Body of pancreas (tissue), 4 donors: ENCODE data around the gene RFTN1. TPM values are rescaled to one million over a fixed set of nuclear protein-coding genes. Genes with fewer than 3 reads are reported as not detected.

Source experiments
- ATAC-seq: fragments of 150-250 bp; one replicate; pipeline ENCODE4 v1.9.1; 2016
- DNase-seq, 4 donors: peaks; one replicate each; pipeline ENCODE4 v3.0.0-alpha.2; 2019
- H3K27ac ChIP-seq, 4 donors: fragments of 200-600 bp; sonication (generic); 1 replicate in 3 of 4; 2 replicates in 1 of 4; pipeline versions ENCODE4 v1.5.1 to v1.6.1; 2016 to 2019; ENCODE audit warnings: mild to moderate bottlenecking in 1 of 4, mixed read lengths in 1 of 4, moderate library complexity in 1 of 4
- H3K27me3 ChIP-seq, 2 donors: fragments of 200-600 bp; sonication (generic); one replicate each; pipeline ENCODE4 v1.6.0; 2016; ENCODE audit warnings: mild to moderate bottlenecking in 1 of 2
- H3K36me3 ChIP-seq, 2 donors: fragments of 200-600 bp; sonication (generic); replicated peaks in 1 of 2; 2 replicates each; pipeline ENCODE4 v1.5.1; 2016; ENCODE audit warnings: low read depth in 2 of 2; ENCODE audit not compliant: insufficient read depth in 1 of 2
- H3K4me1 ChIP-seq: fragments of 200-600 bp; sonication (generic); one replicate; pipeline ENCODE4 v1.6.0; 2016
- H3K4me3 ChIP-seq, 2 donors: fragments of 200-600 bp; sonication (generic); 1 replicate in 1 of 2; 2 replicates in 1 of 2; pipeline ENCODE4 v1.5.1; 2016 to 2019
- H3K9me3 ChIP-seq, 3 donors: fragments of 200-600 bp; sonication (generic); 1 replicate in 2 of 3; 2 replicates in 1 of 3; pipeline ENCODE4 v1.5.1; 2016
- CTCF ChIP-seq, 7 experiments: fragments of 450-650 bp in 4 of 7; fragments of 200-600 bp in 3 of 7; sonication (generic) in 3 of 7; IDR thresholded peaks; one replicate each; pipeline ENCODE4 v1.5.1; 2016 to 2019; ENCODE audit warnings: antibody characterized with exemption in 7 of 7
- POLR2A ChIP-seq, 3 donors: fragments of 450-650 bp; IDR thresholded peaks; one replicate each; pipeline ENCODE4 v1.6.1; 2016; ENCODE audit warnings: antibody characterized with exemption in 3 of 3, mild to moderate bottlenecking in 2 of 3
- WGBS, 2 donors: methylation state at CpG; one replicate each; pipeline ENCODE4 v1.1.5; 2017; 5-methylcytosine and 5-hydroxymethylcytosine counted together
- intact Hi-C: fragments of 100-400 bp; cut with DNase I; formaldehyde crosslinking; loops from one replicate; pipeline ENCODE4 v1.15.1; 2023
- total RNA-seq, 2 donors: library from RNA; depleted of rRNA; stranded (reverse); fragments of >200 nt; gene quantifications; one replicate each; pipeline ENCODE4 v1.1.0, GENCODE V29; 2016

Gene RFTN1
- total RNA-seq, 2 donors from 2014 or later: 6.5 to 28.0 TPM

- no peaks in the 10 kb centered on the region for H3K27me3 ChIP-seq
- 69 to 75% methylated on average over 3 of the region's 3 CpGs for WGBS, 2 donors
- H3K27ac ChIP-seq: no peak overlapping the region
These were observed 135.1 kb downstream of the RFTN1 start for GRCh38 chr3:16378415-16378814.

GRCh38 chr3:16377847-16378302 lies 135.6 kb downstream of the RFTN1 start:
- Histone ChIP-seq H3K4me3 (no peak overlapping the region), H3K27ac (no peak overlapping the region), H3K27me3 (no peaks in the 10 kb centered on the region), H3K4me1 (no peaks in the 10 kb centered on the region), H3K36me3 (no peaks in the 10 kb centered on the region), H3K9me3 (no peaks in the 10 kb centered on the region)
- WGBS, 2 donors: 75 to 79% methylated on average over 14 to 15 of the region's 15 CpGs
- ATAC-seq (no peak), DNase-seq (no peak)
- TF ChIP-seq POLR2A (IDR thresholded peaks at IDR 0.05) (no peak), CTCF (IDR thresholded peaks at IDR 0.05) (no peak)
- intact Hi-C loops: no loop called here

More at GRCh38 chr3:16378415-16378814, 135.1 kb downstream of the RFTN1 start:
- intact Hi-C loops: no loop called here
- Histone ChIP-seq H3K4me3 (no peak overlapping the region), H3K4me1 (no peaks in the 10 kb centered on the region), H3K9me3 (no peaks in the 10 kb centered on the region), H3K36me3 (no peaks in the 10 kb centered on the region)
- DNase-seq (no peak), ATAC-seq (no peak)
- TF ChIP-seq CTCF (IDR thresholded peaks at IDR 0.05) (no peak), POLR2A (IDR thresholded peaks at IDR 0.05) (no peak)

- no peak for ATAC-seq
- intact Hi-C loops: no loop called here
- Histone ChIP-seq H3K4me3 (no peak overlapping the region), H3K27me3 (no peaks in the 10 kb centered on the region), H3K9me3 (no peaks in the 10 kb centered on the region), H3K36me3 (no peaks in the 10 kb centered on the region), H3K4me1 (no peaks in the 10 kb centered on the region), H3K27ac (no peak overlapping the region)
- no peak for DNase-seq
- TF ChIP-seq POLR2A (IDR thresholded peaks at IDR 0.05): no peak
- TF ChIP-seq CTCF (IDR thresholded peaks at IDR 0.05): no peak
- 43 to 47% methylated on average over 5 of the region's 5 CpGs for WGBS, 2 donors
These were observed 136.3 kb downstream of the RFTN1 start for GRCh38 chr3:16377196-16377595.

- TF ChIP-seq CTCF (IDR thresholded peaks at IDR 0.05): no peak
- no peaks in the 10 kb centered on the region for H3K27me3 ChIP-seq
- 65 to 67% methylated on average over 6 of the region's 6 CpGs for WGBS, 2 donors
- intact Hi-C loops: no loop called here
- DNase-seq (no peak), ATAC-seq (no peak)
- H3K27ac ChIP-seq: no peak overlapping the region
- H3K4me1 ChIP-seq: no peaks in the 10 kb centered on the region
- no peaks in the 10 kb centered on the region for H3K36me3 ChIP-seq
- no peaks in the 10 kb centered on the region for H3K9me3 ChIP-seq
- no peak overlapping the region for H3K4me3 ChIP-seq
These were observed 137.6 kb downstream of the RFTN1 start for GRCh38 chr3:16375891-16376290.

- no peaks in the 10 kb centered on the region for H3K9me3 ChIP-seq
- ATAC-seq (no peak), DNase-seq (no peak)
- no peak overlapping the region for H3K4me3 ChIP-seq
- no peaks in the 10 kb centered on the region for H3K4me1 ChIP-seq
- no peaks in the 10 kb centered on the region for H3K36me3 ChIP-seq
- TF ChIP-seq POLR2A (IDR thresholded peaks at IDR 0.05) (no peak), CTCF (IDR thresholded peaks at IDR 0.05) (no peak)
- intact Hi-C loops: no loop called here
- no peak overlapping the region for H3K27ac ChIP-seq
- WGBS, 2 donors: 52 to 61% methylated on average over 2 of the region's 2 CpGs
- no peaks in the 10 kb centered on the region for H3K27me3 ChIP-seq
These were observed 138.6 kb downstream of the RFTN1 start for GRCh38 chr3:16374935-16375245.
